Smooth muscle cell (in vitro differentiated cells): ENCODE measurements around the gene PLEKHG4B. TPM values are rescaled to one million over a fixed set of nuclear protein-coding genes. Genes with fewer than 3 reads are reported as not detected.

Experiments
- DNase-seq: peaks from one replicate; lab custom pipeline; 2025; ENCODE audit not compliant: unreplicated experiment; lab: John Stamatoyannopoulos, UW
- H2AFZ ChIP-seq: fragments of 200-600 bp; sonication (generic); 2 replicates; pipeline ENCODE4 v1.6.0; 2016; ENCODE audit warnings: antibody characterized with exemption, low read depth, mild to moderate bottlenecking
- H3F3A ChIP-seq: fragments of 200-600 bp; sonication (generic); 2 replicates; pipeline ENCODE4 v1.6.0; 2017; ENCODE audit warnings: antibody characterized with exemption, low read depth
- H3K27ac ChIP-seq: fragments of 200-600 bp; sonication (generic); 2 replicates; pipeline ENCODE4 v1.5.1; 2016; ENCODE audit warnings: low read depth, mild to moderate bottlenecking
- H3K27me3 ChIP-seq: fragments of 200-600 bp; sonication (generic); 2 replicates; pipeline ENCODE4 v1.6.1; 2016; ENCODE audit warnings: low read depth, mild to moderate bottlenecking
- H3K36me3 ChIP-seq: fragments of 200-600 bp; sonication (generic); 2 replicates; pipeline ENCODE4 v1.5.1; 2016; ENCODE audit warnings: low read depth
- H3K4me1 ChIP-seq: fragments of 200-600 bp; sonication (generic); 2 replicates; pipeline ENCODE4 v1.5.1; 2016; ENCODE audit warnings: low read depth
- H3K4me2 ChIP-seq: fragments of 200-600 bp; sonication (generic); 2 replicates; pipeline ENCODE4 v1.6.0; 2016; ENCODE audit warnings: mild to moderate bottlenecking
- H3K4me3 ChIP-seq: fragments of 200-600 bp; sonication (generic); 2 replicates; pipeline ENCODE4 v1.5.1; 2016; ENCODE audit warnings: mild to moderate bottlenecking
- H3K79me2 ChIP-seq: fragments of 200-600 bp; sonication (generic); 2 replicates; pipeline ENCODE4 v1.6.0; 2016; ENCODE audit warnings: low read depth, mild to moderate bottlenecking
- H3K9ac ChIP-seq: fragments of 200-600 bp; sonication (generic); 2 replicates; pipeline ENCODE4 v1.6.0; 2016; ENCODE audit warnings: low read depth
- H3K9me3 ChIP-seq: fragments of 200-600 bp; sonication (generic); replicated peaks from 2 replicates; pipeline ENCODE4 v1.5.1; 2016; ENCODE audit warnings: low read depth
- H4K20me1 ChIP-seq: fragments of 200-600 bp; sonication (generic); 2 replicates; pipeline ENCODE4 v1.6.0; 2016; ENCODE audit warnings: low read depth
- WGBS: methylation state at CpG from one replicate; pipeline ENCODE4 v1.1.7; 2016; ENCODE audit warnings: low lambda C conversion rate; 5-methylcytosine and 5-hydroxymethylcytosine counted together
- polyA plus RNA-seq: library from polyadenylated mRNA; unstranded; fragments of >200 nt; fragmentation: Nextera tagmentation; extraction: Ambion mirVana; gene quantifications from 2 replicates; pipeline ENCODE4 v1.2.1, GENCODE V29; 2016
- total RNA-seq: library from RNA; depleted of rRNA; stranded (reverse); fragments of >200 nt; gene quantifications from 2 replicates; pipeline ENCODE4 v1.2.3, GENCODE V29; 2014
- TF ChIP-seq, protein P1 (sequence below): fragments of 200-600 bp; sonication (generic); IDR thresholded peaks from 2 replicates; pipeline ENCODE4 v1.5.1; 2017; ENCODE audit warnings: borderline replicate concordance, mild to moderate bottlenecking, antibody characterized with exemption; ENCODE audit not compliant: insufficient read depth, poor library complexity, severe bottlenecking

PLEKHG4B gene
- total and polyA plus RNA-seq, 2 experiments from 2014 or later, result 6.3 to 12.1 TPM

DNA sequence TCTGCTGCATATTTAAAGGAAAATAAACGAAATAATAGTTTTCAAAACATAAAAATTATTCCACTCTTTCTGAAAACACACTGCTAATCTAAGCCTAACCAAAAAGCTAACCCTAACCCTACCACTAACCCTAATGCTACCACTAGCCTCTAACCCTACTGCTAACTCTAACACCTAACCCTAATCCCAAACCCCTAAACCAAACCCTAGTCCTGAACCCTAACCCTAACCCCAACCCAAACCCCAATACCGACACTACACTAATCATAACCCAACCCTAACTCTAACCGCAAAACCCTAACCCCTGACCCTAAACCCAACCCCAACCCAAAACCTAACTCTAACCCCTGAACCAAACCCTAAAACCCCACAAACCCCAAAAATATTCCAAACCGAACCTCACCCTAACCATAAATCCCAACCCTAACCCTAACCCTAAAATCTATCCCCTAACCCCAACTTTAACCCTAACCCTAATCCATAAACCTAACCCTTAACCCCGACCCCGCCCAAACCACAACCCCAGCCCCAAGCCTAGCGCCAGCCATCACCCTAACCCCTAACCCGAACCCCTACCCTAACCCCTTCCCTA is 41.9 kb upstream of the PLEKHG4B start:
- H3K4me2 ChIP-seq, result no peak overlapping the region
- TF ChIP-seq, protein P1, sequence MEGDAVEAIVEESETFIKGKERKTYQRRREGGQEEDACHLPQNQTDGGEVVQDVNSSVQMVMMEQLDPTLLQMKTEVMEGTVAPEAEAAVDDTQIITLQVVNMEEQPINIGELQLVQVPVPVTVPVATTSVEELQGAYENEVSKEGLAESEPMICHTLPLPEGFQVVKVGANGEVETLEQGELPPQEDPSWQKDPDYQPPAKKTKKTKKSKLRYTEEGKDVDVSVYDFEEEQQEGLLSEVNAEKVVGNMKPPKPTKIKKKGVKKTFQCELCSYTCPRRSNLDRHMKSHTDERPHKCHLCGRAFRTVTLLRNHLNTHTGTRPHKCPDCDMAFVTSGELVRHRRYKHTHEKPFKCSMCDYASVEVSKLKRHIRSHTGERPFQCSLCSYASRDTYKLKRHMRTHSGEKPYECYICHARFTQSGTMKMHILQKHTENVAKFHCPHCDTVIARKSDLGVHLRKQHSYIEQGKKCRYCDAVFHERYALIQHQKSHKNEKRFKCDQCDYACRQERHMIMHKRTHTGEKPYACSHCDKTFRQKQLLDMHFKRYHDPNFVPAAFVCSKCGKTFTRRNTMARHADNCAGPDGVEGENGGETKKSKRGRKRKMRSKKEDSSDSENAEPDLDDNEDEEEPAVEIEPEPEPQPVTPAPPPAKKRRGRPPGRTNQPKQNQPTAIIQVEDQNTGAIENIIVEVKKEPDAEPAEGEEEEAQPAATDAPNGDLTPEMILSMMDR, result no peak
- H3K27ac ChIP-seq, result no peak overlapping the region
- no peaks in the 10 kb centered on the region for H3F3A ChIP-seq
- no peaks in the 10 kb centered on the region for H4K20me1 ChIP-seq
- no peak overlapping the region for H3K4me3 ChIP-seq
- H3K36me3 ChIP-seq, result no peaks in the 10 kb centered on the region
- no peaks in the 10 kb centered on the region for H3K4me1 ChIP-seq
- no peak overlapping the region for H2AFZ ChIP-seq
- H3K9me3 ChIP-seq, result no peaks in the 10 kb centered on the region
- no peak overlapping the region for H3K9ac ChIP-seq
- H3K79me2 ChIP-seq, result no peaks in the 10 kb centered on the region
- no peak for DNase-seq
- peaks cover 87% of the 10 kb centered on the region for H3K27me3 ChIP-seq
- 89% methylated on average over 6 of the region's 8 CpGs for WGBS

DNA sequence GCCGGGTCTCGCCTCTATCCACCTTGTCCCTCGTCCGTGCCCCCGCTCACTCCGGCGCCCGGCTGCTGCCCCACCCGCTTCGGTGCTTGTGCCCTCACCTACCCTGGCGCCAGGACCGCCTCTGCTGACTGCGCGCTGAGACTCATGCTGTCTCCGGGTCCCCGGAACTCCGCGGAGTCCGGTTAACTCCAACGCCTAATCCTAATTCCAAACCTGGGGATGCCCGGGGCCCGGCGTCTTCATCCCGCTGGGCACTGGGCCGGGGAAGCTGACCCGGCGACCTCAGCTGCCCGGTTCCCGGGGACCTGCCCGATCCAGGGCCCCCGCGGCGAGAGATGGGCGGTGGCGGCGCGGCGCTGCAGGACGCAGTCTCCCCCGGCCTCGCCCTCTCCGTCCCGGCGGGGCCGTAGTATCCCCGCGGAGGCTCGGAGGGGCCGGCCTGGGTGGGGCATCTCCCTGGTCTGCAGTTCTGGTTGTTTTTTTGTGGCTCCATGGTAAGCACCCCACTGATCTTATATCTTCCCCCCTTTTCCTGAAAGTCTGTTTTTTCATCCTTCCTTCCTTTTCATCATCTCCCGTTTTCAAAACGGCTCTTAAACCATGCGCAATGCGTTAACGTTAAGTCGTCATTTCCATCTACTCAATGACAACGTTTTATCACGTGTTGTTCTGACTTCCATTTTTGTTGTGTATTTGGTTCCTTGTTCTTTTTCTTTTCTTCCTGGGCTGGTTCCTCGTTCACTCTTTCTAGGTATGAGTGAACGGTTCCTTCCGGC is 41.1 kb upstream of the PLEKHG4B start:
- Histone ChIP-seq H3K4me1 (no peaks in the 10 kb centered on the region), H3K27ac (no peak overlapping the region), H3K9ac (no peak overlapping the region), H4K20me1 (no peaks in the 10 kb centered on the region), H3K36me3 (no peaks in the 10 kb centered on the region), H3K79me2 (no peaks in the 10 kb centered on the region), H2AFZ (no peak overlapping the region), H3F3A (no peaks in the 10 kb centered on the region), H3K4me2 (peak overlapping the region; percentile 20), H3K27me3 (peaks cover 86% of the 10 kb centered on the region), H3K4me3 (peak overlapping the region; percentile 13), H3K9me3 (no peaks in the 10 kb centered on the region)
- no peak for DNase-seq
- 15% methylated on average over 59 of the region's 60 CpGs for WGBS
- TF ChIP-seq, protein P1, result no peak

DNA sequence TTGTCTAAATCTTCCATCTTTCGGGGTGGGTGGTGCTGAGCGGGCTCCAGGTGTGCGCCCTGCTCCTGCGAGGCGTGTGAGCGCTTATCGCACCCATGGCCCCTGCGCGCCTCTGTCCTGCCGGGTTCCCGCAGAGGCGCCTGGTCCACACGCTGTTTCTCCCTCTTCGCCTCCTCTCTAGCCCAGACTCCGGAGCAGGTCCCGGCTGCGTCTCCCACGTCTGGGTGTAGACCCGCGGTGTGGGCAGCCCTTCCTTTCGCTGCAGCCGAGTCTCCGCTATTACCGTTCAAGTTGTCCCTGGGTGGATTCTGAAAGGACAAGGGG is 40.5 kb upstream of the PLEKHG4B start:
- no peaks in the 10 kb centered on the region for H3K36me3 ChIP-seq
- no peak overlapping the region for H3K27ac ChIP-seq
- WGBS, result 18% methylated on average over 24 of the region's 24 CpGs
- no peaks in the 10 kb centered on the region for H3K4me1 ChIP-seq
- H2AFZ ChIP-seq, result no peak overlapping the region
- H3K27me3 ChIP-seq, result peaks cover 80% of the 10 kb centered on the region
- H3F3A ChIP-seq, result no peaks in the 10 kb centered on the region
- H3K4me3 ChIP-seq, result no peak overlapping the region
- no peaks in the 10 kb centered on the region for H4K20me1 ChIP-seq
- peak overlapping the region; percentile 20 for H3K4me2 ChIP-seq
- H3K9me3 ChIP-seq, result no peaks in the 10 kb centered on the region
- H3K79me2 ChIP-seq, result no peaks in the 10 kb centered on the region
- TF ChIP-seq, protein P1, result no peak
- H3K9ac ChIP-seq, result no peak overlapping the region
- DNase-seq, result no peak
